GM18870 (cell line): ENCODE data around the gene WDR89.
A peak's percentile ranks its signal among the peaks of the same experiment; 100 is the strongest.
"Not testable (repeated sequence)": the region's sequence is repeated elsewhere in the genome, so short reads cannot be mapped to it uniquely, and the experiment has no call there.

Experiments
- ATAC-seq: cut with Tn5 transposase; IDR thresholded peaks from one replicate; pipeline ENCODE4 v1.9.1; 2021; ENCODE audit warnings: moderate library complexity; ENCODE audit not compliant: unreplicated experiment

The WDR89 gene

GRCh38 chr14:63654346-63654745 is 12.7 kb upstream of the WDR89 start:
- ATAC-seq = no peak

GRCh38 chr14:63652406-63652805 is 10.7 kb upstream of the WDR89 start:
- no peak for ATAC-seq

- no peak for ATAC-seq
Observed at GRCh38 chr14:63650256-63650952, 8.7 kb upstream of the WDR89 start.

- ATAC-seq = no peak
Observed at GRCh38 chr14:63647696-63648410, 6.2 kb upstream of the WDR89 start.

- no peak for ATAC-seq
Observed at GRCh38 chr14:63644741-63645140, 3.1 kb upstream of the WDR89 start.

- ATAC-seq = no peak
Observed at GRCh38 chr14:63642656-63643382, 1.1 kb upstream of the WDR89 start.

- peak; percentile 60 for ATAC-seq
Observed at GRCh38 chr14:63642229-63642611, 549 bp upstream of the WDR89 start.

- ATAC-seq = no peak
Observed at GRCh38 chr14:63638493-63638892, 3.2 kb downstream of the WDR89 start.

GRCh38 chr14:63636094-63636635 is 5.5 kb downstream of the WDR89 start:
- not testable (repeated sequence) for ATAC-seq

GRCh38 chr14:63633801-63634200 is 7.9 kb downstream of the WDR89 start:
- no peak for ATAC-seq

- ATAC-seq = peak; percentile 60
Observed at GRCh38 chr14:63632932-63633514, 8.6 kb downstream of the WDR89 start.

GRCh38 chr14:63624701-63625100 is 17.0 kb downstream of the WDR89 start:
- no peak for ATAC-seq

GRCh38 chr14:63624203-63624602 is 17.5 kb downstream of the WDR89 start:
- ATAC-seq = no peak

- ATAC-seq = not testable (repeated sequence)
Observed at GRCh38 chr14:63621975-63622374, 19.7 kb downstream of the WDR89 start.

- ATAC-seq = no peak
Observed at GRCh38 chr14:63616015-63616414, 25.7 kb downstream of the WDR89 start.

GRCh38 chr14:63614679-63615363 is 26.9 kb downstream of the WDR89 start:
- no peak for ATAC-seq

GRCh38 chr14:63611078-63611477 is 30.6 kb downstream of the WDR89 start:
- ATAC-seq = no peak

- no peak for ATAC-seq
Observed at GRCh38 chr14:63605041-63605532, 36.6 kb downstream of the WDR89 start.

GRCh38 chr14:63604626-63605025 is 37.0 kb downstream of the WDR89 start:
- ATAC-seq = no peak

GRCh38 chr14:63603749-63604277 is 37.9 kb downstream of the WDR89 start:
- ATAC-seq = no peak
